HepG2 (cell line): ENCODE data around the gene LRRTM2. TPM values are rescaled to one million over a fixed set of nuclear protein-coding genes. Genes with fewer than 3 reads are reported as not detected.
A peak's percentile ranks its signal among the peaks of the same experiment; 100 is the strongest.

Experiments used
- ATAC-seq: fragments of 200-7000 bp; cut with Tn5 transposase; 3 replicates; pipeline ENCODE4 v1.9.1; 2020; ENCODE audit warnings: mild to moderate bottlenecking, moderate library complexity
- BruUV-seq: library from RNA; stranded (reverse); fragments of 400-500 nt; replicated peaks from 2 replicates; lab custom pipeline; 2021; lab: Mats Ljungman, UMichigan
- CTCF ChIA-PET: fragments of 300-600 bp; formaldehyde crosslinking; extraction: SDS; loops from one replicate; lab custom pipeline; 2021; ENCODE audit warnings: low total read pairs, inconsistent platforms, low intra/inter-chr PET ratio; lab: Yijun Ruan, JAX
- POLR2A ChIA-PET: fragments of 350-600 bp; sonication (Branson Sonifier 250); formaldehyde crosslinking; loops from one replicate; lab custom pipeline; 2020; ENCODE audit warnings: antibody characterized with exemption, inconsistent platforms; lab: Yijun Ruan, JAX
- DNase-seq: peaks from one replicate; pipeline ENCODE4 v3.0.0-alpha.2; 2015; ENCODE audit warnings: low spot score
- FAIRE-seq: peaks from 3 replicates; lab custom pipeline; 2011; peaks lifted over from hg19 to GRCh38; lab: Jason Lieb, UNC
- H2AFZ ChIP-seq: one replicate; pipeline ENCODE4 v1.6.1; 2011; ENCODE audit warnings: low read length, inconsistent platforms
- H3K27ac ChIP-seq: fragments of 300-600 bp; 3 replicates; pipeline ENCODE4 v1.8.0; 2011; ENCODE audit warnings: mixed run types, mild to moderate bottlenecking, mixed read lengths, low read length, inconsistent platforms; ENCODE audit not compliant: insufficient read depth; ENCODE audit errors: extremely low read length
- H3K27me3 ChIP-seq, 2 experiments: fragments of 200-600 bp in 1 of 2; 2 replicates in 1 of 2; 3 replicates in 1 of 2; pipeline versions ENCODE4 v1.6.0 to v1.8.0; 2011; ENCODE audit warnings: low read length in 2 of 2, mild to moderate bottlenecking in 2 of 2, moderate library complexity in 2 of 2, inconsistent platforms in 1 of 2; ENCODE audit not compliant: insufficient read depth in 2 of 2, control insufficient read depth in 1 of 2
- H3K36me3 ChIP-seq, 2 experiments: fragments of 200-600 bp in 1 of 2; replicated peaks in 1 of 2; 2 replicates in 1 of 2; 3 replicates in 1 of 2; pipeline versions ENCODE4 v1.5.1 to v1.8.0; 2011; ENCODE audit warnings: low read length in 2 of 2, inconsistent platforms in 1 of 2; ENCODE audit not compliant: insufficient read depth in 2 of 2, control insufficient read depth in 1 of 2
- H3K4me1 ChIP-seq: 2 replicates; pipeline ENCODE4 v1.5.1; 2012; ENCODE audit warnings: low read length, inconsistent platforms; ENCODE audit not compliant: insufficient read depth
- H3K4me2 ChIP-seq: 2 replicates; pipeline ENCODE4 v1.6.0; 2011; ENCODE audit warnings: low read depth, low read length, inconsistent platforms
- H3K4me3 ChIP-seq, 3 experiments: fragments of 200-600 bp in 1 of 3; sonication (generic), shearing (Covaris generic) in 1 of 3; replicated peaks in 1 of 3; 2 replicates each; pipeline ENCODE4 v1.5.1; 2011 to 2016; ENCODE audit warnings: low read length in 3 of 3, inconsistent platforms in 2 of 3, low read depth in 2 of 3, mild to moderate bottlenecking in 2 of 3, control low read depth in 1 of 3, mixed read lengths in 1 of 3; ENCODE audit not compliant: insufficient read depth in 1 of 3
- H3K79me2 ChIP-seq: one replicate; pipeline ENCODE4 v1.6.1; 2011; ENCODE audit warnings: low read length, inconsistent platforms; ENCODE audit not compliant: insufficient read depth
- H3K9ac ChIP-seq: 2 replicates; pipeline ENCODE4 v1.6.0; 2011; ENCODE audit warnings: mild to moderate bottlenecking, low read depth, low read length, inconsistent platforms; ENCODE audit not compliant: insufficient read depth
- H3K9me3 ChIP-seq: 2 replicates; pipeline ENCODE4 v1.5.1; 2012; ENCODE audit warnings: mild to moderate bottlenecking, low read length
- H4K20me1 ChIP-seq: 2 replicates; pipeline ENCODE4 v1.6.0; 2011; ENCODE audit warnings: inconsistent platforms, mild to moderate bottlenecking, low read length, moderate library complexity; ENCODE audit not compliant: insufficient read depth
- ARID3A ChIP-seq: IDR thresholded peaks from 2 replicates; pipeline ENCODE4 v1.6.1; 2012; ENCODE audit warnings: low read depth, low read length, improper control_type of control experiment
- ARID5B ChIP-seq: IDR thresholded peaks from 2 replicates; pipeline ENCODE4 v1.4.0; 2020; ENCODE audit warnings: mild to moderate bottlenecking, missing genetic modification reagents
- FIP1L1 ChIP-seq: fragments of 200-400 bp; formaldehyde crosslinking; IDR thresholded peaks from 2 replicates; pipeline ENCODE4 v1.6.1; 2018; ENCODE audit warnings: low read depth, mild to moderate bottlenecking, low read length, moderate library complexity, borderline replicate concordance; ENCODE audit not compliant: insufficient read depth
- GFI1 ChIP-seq: sonication (generic); formaldehyde crosslinking; IDR thresholded peaks from 2 replicates; pipeline ENCODE4 v1.5.0; 2020; ENCODE audit warnings: missing genetic modification reagents, mild to moderate bottlenecking, borderline replicate concordance
- NCOR1 ChIP-seq: fragments of 200-600 bp; sonication (generic); IDR thresholded peaks from 2 replicates; pipeline ENCODE4 v1.7.0; 2017; ENCODE audit warnings: antibody characterized with exemption, low read length, borderline replicate concordance
- NR2F6 ChIP-seq, 2 experiments: IDR thresholded peaks; 2 replicates each; pipeline ENCODE4 v1.6.1; 2016; ENCODE audit warnings: antibody characterized with exemption in 1 of 2, mild to moderate bottlenecking in 1 of 2
- PBX2 ChIP-seq: IDR thresholded peaks from 2 replicates; pipeline ENCODE4 v1.6.1; 2016; ENCODE audit warnings: control low read depth
- STAT6 ChIP-seq: sonication (generic); formaldehyde crosslinking; IDR thresholded peaks from 2 replicates; pipeline ENCODE4 v1.4.0; 2020; ENCODE audit warnings: missing genetic modification reagents, mild to moderate bottlenecking, borderline replicate concordance
- ZNF362 ChIP-seq: sonication (generic); formaldehyde crosslinking; IDR thresholded peaks from 2 replicates; pipeline ENCODE4 v1.4.0; 2020; ENCODE audit warnings: missing genetic modification reagents, mild to moderate bottlenecking, borderline replicate concordance
- WGBS: methylation state at CpG from one replicate; pipeline ENCODE4 v1.1.6; 2017; ENCODE audit warnings: low lambda C conversion rate; 5-methylcytosine and 5-hydroxymethylcytosine counted together
- in situ Hi-C: cut with HindIII; loops from 2 replicates; pipeline ENCODE4 v1.10.0; 2017; ENCODE audit warnings: low pct_unique_long_range_greater_than_20kb; ENCODE audit not compliant: extremely low pct_ligation_motif_present
- intact Hi-C: fragments of 100-400 bp; cut with micrococcal nuclease; formaldehyde crosslinking; loops from one replicate; pipeline ENCODE4 v1.10.0; 2022; ENCODE audit not compliant: unreplicated experiment
- polyA plus RNA-seq, 8 experiments: library from polyadenylated mRNA; depleted of rRNA in 3 of 8; stranded (reverse) in 7 of 8; unstranded in 1 of 8; fragments of >200 nt; fragmentation: Illumina TruSeq in 4 of 8; extraction: Trizol in 4 of 8; gene quantifications; 2 replicates each; pipeline versions ENCODE4 v1.2.1 to v1.2.3, GENCODE V29; 2011 to 2016; ENCODE audit warnings: low read depth in 4 of 8, missing spikeins in 1 of 8, mixed read lengths in 1 of 8; ENCODE audit not compliant: insufficient read depth in 1 of 8
- total RNA-seq, 5 experiments: library from RNA; depleted of rRNA; stranded (reverse); fragments of >200 nt; fragmentation: Illumina TruSeq; extraction: Trizol; gene quantifications; 2 replicates each; pipeline ENCODE4 v1.2.3, GENCODE V29; 2016; ENCODE audit warnings: low read depth in 1 of 5

LRRTM2 gene
- total and polyA plus RNA-seq, 2 of the 13 experiments (the other 11 are each of a cell fraction or from before 2014, with no cell fraction given) = not detected

- no peak for TF ChIP-seq ARID5B (CRISPR knock-in tag)
These were observed 5.2 kb downstream of the LRRTM2 start (continued) for GRCh38 chr5:138869763-138870500.

- H3K27ac ChIP-seq = no peak overlapping the region
- ChIA-PET CTCF (no interaction called here), POLR2A (no interaction called here)
- peaks cover 40% of the 10 kb centered on the region for H3K4me1 ChIP-seq
- intact Hi-C loops = no loop called here
- no peak for FAIRE-seq
- peaks cover 17% of the 10 kb centered on the region for H3K79me2 ChIP-seq
- ATAC-seq = no peak; the same call in 2 of the 3 replicates
- in situ Hi-C loops = no loop called here
- H3K4me2 ChIP-seq = no peak overlapping the region
- H3K9ac ChIP-seq = no peak overlapping the region
- DNase-seq = peak; percentile 54
- H4K20me1 ChIP-seq = peaks cover 72% of the 10 kb centered on the region
- no peak overlapping the region for H2AFZ ChIP-seq
- H3K9me3 ChIP-seq = no peaks in the 10 kb centered on the region
- 47% methylated on average over 1 of the region's 1 CpG for WGBS
- BruUV-seq = no TSS peak
- no peaks in the 10 kb centered on the region for H3K27me3 ChIP-seq
- H3K4me3 ChIP-seq = no peak overlapping the region
- 0 out of 5 replicates have a peak, but pooled peaks cover 0 to 7% of the 10 kb centered on the region in 2 experiments for H3K36me3 ChIP-seq
- TF ChIP-seq GFI1 (CRISPR knock-in tag) (0 out of 2 replicates have a peak, but pooled peaks have one; percentile 54), PBX2 (no peak), ARID3A (peak; percentile 33; the same call in 1 of the 2 replicates), NR2F6 (IDR thresholded peaks at IDR 0.05) (peak; percentile 38), NR2F6 (CRISPR knock-in tag; IDR thresholded peaks at IDR 0.05) (no peak), FIP1L1 (no peak), ZNF362 (CRISPR knock-in tag) (peak; percentile 39; the same call in 1 of the 2 replicates), STAT6 (CRISPR knock-in tag) (no peak), NCOR1 (peak; percentile 28; the same call in 1 of the 2 replicates)
These were observed 6.1 kb downstream of the LRRTM2 start for GRCh38 chr5:138869038-138869437.
